Urothelium cell line (cell line): Measurements from ENCODE around the gene SMIM7.
"Not testable (repeated sequence)": the region's sequence is repeated elsewhere in the genome, so short reads cannot be mapped to it uniquely, and the experiment has no call there.

ENCODE experiments used
- DNase-seq: peaks from one replicate; pipeline ENCODE4 v3.0.0; 2011; ENCODE audit warnings: low spot score, mixed read lengths
- FAIRE-seq: peaks from 2 replicates; lab custom pipeline; 2011; peaks lifted over from hg19 to GRCh38; lab: Jason Lieb, UNC

SMIM7 gene

GRCh38 chr19:16659832-16660708 lies at the start of gene SMIM7:
SMIM7 (minus strand) TSS chr19:16660144; CDS start chr19:16660110, 34 bp downstream.
- DNase-seq: peak; percentile 97
- no peak for FAIRE-seq

DNA sequence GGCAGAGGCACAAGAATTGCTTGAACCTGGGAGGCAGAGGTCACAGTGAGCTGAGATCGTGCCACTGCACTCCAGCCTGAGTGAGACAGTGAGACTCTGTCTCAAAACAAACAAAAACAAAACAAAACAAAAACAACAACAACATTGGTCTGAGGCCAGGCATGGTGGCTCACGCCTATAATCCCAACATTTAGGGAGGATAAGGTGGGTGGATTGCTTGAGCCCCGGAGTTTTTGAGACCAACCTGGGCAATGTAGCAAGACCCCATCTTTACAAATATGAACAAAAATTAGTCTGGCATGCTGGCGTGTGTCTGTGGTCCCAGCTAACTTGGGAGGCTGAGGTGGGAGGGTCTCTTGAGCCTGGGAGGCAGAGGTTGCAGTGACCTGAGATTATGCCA lies 43.7 kb upstream of the SMIM7 start:
- DNase-seq (no peak), FAIRE-seq (no peak)

DNA sequence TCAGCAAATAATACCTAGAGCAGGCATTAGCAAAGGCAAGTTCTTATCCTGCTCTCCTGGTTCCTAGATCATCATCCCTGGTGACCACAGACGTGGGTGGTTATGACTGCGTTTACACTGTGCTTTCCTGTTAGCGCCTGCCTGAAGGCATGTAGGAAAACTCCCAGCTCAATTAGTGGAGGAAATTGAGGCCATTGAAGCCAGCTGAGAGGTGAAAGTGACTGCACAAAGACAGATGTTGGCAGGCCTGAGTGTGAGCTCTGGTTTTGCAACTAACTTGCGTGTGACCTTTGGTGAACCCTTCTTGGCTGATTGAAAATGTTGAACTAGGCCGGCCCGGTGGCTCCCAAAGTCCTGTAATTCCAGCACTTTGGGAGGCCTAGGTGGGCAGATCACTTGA lies 42.2 kb upstream of the SMIM7 start:
- DNase-seq (no peak), FAIRE-seq (no peak)

DNA sequence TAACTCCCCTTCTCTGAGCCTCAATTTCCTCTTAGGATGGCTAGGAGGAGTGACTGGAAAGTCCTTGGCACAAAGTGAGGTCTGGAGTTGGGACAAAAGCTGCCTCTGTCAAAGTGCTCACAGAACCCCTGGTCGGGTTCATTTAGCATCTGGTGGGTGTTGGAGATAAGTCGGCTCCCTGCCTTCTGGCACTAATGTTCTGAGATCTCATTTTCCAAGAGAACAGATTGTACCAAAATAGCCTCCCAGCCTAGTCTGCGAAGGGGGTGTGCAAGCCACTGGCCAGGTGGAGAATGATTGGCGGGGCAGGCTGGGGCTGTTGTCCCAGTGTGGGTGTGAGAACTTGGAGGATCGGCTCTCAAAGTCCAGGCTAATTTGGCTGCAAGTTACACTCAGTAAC lies 39.0 kb upstream of the SMIM7 start:
- DNase-seq (no peak), FAIRE-seq (no peak)

DNA sequence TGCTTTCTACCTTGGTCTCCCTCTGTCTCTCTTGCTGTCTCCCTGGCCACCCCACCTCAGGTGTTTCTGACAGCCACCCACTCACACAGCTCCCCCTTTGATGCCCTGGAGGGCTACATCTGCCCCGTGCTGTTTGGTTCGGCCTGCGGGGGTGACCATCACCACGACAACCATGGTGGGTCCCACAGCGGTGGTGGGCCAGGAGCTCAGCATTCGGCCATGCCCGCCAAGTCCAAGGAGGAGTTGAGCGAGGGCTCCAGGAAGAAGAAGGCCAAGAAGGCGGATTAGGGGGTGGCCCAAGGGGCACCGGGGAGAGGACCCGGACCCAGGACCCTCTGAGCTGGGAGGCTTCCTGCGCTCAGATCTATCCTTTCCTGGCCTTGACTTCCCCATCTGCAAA lies 28.1 kb upstream of the SMIM7 start:
- DNase-seq (no peak), FAIRE-seq (no peak)

GRCh38 chr19:16684216-16684615 lies 24.3 kb upstream of the SMIM7 start:
- no peak for DNase-seq
- no peak for FAIRE-seq

DNA sequence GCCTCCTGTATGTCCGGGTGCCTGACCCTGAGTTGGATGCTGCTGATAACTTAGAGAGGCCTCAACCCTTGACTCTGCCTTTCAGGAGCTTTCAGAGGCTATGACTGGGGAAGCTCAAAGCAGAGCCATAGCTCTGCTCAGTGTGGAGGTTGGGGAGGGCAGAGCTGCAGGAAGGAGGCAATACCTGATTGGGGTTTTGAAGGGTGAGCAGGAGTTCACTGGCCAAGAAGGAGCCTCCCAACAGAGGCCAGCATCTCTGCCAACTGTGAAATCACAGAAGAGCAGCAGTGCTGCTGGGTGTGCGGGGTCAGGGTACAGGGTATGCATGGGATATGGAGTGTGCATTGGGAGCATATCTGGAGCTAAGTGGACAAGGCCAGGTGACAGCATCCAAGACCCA lies 22.6 kb upstream of the SMIM7 start:
- no peak for FAIRE-seq
- no peak for DNase-seq

GRCh38 chr19:16679811-16680210 lies 19.9 kb upstream of the SMIM7 start:
- DNase-seq: no peak
- FAIRE-seq: no peak

GRCh38 chr19:16678498-16678897 lies 18.6 kb upstream of the SMIM7 start:
- FAIRE-seq: no peak
- no peak for DNase-seq

DNA sequence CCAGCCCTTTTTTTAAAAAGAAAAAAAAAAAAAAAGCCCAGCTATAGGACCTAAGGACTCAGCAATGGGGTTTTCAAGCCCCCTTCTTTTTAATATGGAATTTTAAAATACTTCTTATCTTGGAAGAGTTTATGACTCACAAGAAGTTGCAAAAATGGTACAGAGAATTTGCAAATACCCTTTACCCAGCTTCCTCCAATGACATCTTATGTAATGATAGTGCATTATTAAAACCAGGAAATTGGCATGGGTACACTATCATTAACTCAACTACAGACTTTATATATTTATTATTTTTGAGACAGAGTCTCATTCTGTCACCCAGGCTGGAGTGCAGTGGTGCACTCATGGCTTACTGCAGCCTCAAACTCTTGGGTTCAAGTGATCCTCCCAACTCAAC lies 17.1 kb upstream of the SMIM7 start:
- no peak for FAIRE-seq
- DNase-seq: no peak

GRCh38 chr19:16676101-16676798 lies 16.3 kb upstream of the SMIM7 start:
- DNase-seq: no peak

GRCh38 chr19:16673839-16674238 lies 13.9 kb upstream of the SMIM7 start:
- FAIRE-seq: not testable (repeated sequence)

More at GRCh38 chr19:16676101-16676798, 16.3 kb upstream of the SMIM7 start:
- FAIRE-seq: no peak

GRCh38 chr19:16673231-16673630 lies 13.3 kb upstream of the SMIM7 start:
- DNase-seq: no peak
- no peak for FAIRE-seq

More at GRCh38 chr19:16673839-16674238, 13.9 kb upstream of the SMIM7 start:
- DNase-seq: not testable (repeated sequence)

GRCh38 chr19:16671652-16672274 lies 11.8 kb upstream of the SMIM7 start:
- DNase-seq (no peak), FAIRE-seq (no peak)

DNA sequence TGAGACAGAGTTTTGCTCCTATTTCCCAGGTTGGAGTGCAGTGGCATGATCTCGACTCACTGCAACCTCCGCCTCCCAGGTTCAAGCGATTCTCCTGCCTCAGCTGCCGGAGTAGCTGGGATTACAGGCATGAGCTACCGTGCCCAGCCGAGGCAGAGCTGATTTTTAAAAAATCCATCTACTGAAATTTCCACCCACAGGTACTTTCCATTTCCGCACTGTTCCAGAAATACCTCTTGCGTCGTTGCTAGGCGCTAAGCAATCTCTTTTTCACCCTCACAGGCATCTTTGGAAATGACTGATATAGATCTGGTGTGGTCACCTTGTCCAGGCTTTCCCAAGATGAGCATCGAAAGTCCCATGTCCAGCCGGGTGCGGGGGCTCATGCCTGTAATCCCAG lies 10.3 kb upstream of the SMIM7 start:
- FAIRE-seq (no peak), DNase-seq (no peak)

DNA sequence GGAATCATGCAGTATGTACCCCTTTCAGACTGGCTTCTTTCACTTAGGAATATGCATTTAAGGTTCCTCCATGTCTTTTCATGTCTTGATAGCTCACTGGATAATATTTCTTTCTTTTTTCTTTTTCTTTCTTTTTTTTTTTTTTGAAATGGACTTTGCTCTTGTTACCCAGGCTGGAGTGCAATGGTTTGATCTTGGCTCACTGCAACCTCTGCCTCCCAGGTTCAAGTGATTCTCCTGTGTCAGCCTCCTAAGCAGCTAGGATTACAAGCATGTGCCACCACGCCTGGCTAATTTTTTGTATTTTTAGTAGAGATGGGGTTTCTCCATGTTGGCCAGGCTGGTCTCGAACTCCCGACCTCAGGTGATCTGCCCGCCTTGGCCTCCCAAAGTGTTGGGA lies 8.8 kb upstream of the SMIM7 start:
- FAIRE-seq: not testable (repeated sequence)

GRCh38 chr19:16668176-16668575 lies 8.2 kb upstream of the SMIM7 start:
- FAIRE-seq (no peak), DNase-seq (no peak)

More for the DNA sequence above, 8.8 kb upstream of the SMIM7 start:
- DNase-seq: not testable (repeated sequence)

- no peak for DNase-seq
- FAIRE-seq: no peak
These were observed 1.6 kb upstream of the SMIM7 start for GRCh38 chr19:16661480-16662034.

DNA sequence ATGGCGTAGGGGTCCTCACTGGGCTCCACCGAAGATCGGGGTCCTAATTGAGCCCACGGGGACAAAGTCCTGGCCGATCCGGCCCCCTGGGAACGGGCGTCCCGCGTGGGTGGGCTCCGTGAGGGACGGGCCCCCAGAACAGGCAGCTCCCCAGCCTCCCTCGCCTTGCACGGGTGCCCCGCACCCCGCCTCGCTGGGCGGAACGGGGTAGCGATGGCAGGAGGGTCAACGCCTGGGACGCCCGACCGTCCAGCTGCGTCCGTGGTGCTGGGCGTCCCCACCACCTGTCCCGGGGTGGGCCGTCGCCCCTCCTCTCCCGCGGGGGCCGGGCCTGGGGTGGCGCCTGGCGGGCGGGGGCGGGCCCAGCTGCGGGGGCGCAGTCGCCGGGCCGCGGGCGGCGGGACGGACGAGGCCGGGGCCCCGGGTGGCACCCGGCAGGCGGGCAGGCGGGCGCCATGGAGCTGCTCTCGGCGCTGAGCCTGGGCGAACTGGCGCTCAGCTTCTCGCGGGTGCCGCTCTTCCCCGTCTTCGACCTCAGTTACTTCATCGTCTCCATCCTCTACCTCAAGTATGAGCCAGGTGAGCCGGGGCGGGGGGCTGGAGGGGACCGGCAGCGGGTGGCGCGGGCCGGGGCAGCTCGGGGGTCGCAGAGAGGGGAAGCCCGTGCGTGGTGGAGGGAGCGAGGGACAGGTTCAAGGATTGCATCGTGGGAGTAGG lies 977 bp upstream of the SMIM7 start, which contains the start of gene TMEM38A:
Gene TMEM38A, plus strand, starts transcription at position 377 of the 717 bp plus-strand sequence. Its CDS starts 79 bp downstream, at position 456.
- no peak for FAIRE-seq
- peak; percentile 62 for DNase-seq

- FAIRE-seq (no peak), DNase-seq (no peak)
These were observed 496 bp downstream of the SMIM7 start for GRCh38 chr19:16659464-16659831.
